ENCODE results near the gene ARSA.

- no peak for TF ChIP-seq POLR2A (IDR thresholded peaks at IDR 0.05; ENCODE audit: borderline replicate concordance, extremely low read depth, insufficient read depth, insufficient read length)
- TF ChIP-seq CTCF (IDR thresholded peaks at IDR 0.05 in 2 of 3, conservative IDR thresholded peaks at IDR 0.05 in 1 of 3; ENCODE audit: borderline replicate concordance in 1 of 3, insufficient read depth in 1 of 3, low read depth in 2 of 3, low read length in 2 of 3) = no peak
- no peak for TF ChIP-seq SIN3A (IDR thresholded peaks at IDR 0.05; ENCODE audit: low read depth)
- TF ChIP-seq JUND (IDR thresholded peaks at IDR 0.05) = no peak
- TF ChIP-seq EZH2 (IDR thresholded peaks at IDR 0.05) = no peak
- no peak for TF ChIP-seq POLR2AphosphoS5 (IDR thresholded peaks at IDR 0.05; ENCODE audit: low read depth, low read length)
- TF ChIP-seq EZH2phosphoT487 (IDR thresholded peaks at IDR 0.05; ENCODE audit: borderline replicate concordance) = no peak
- no peak for TF ChIP-seq CEBPB (IDR thresholded peaks at IDR 0.05; ENCODE audit: low read depth)
- TF ChIP-seq RAD21 (IDR thresholded peaks at IDR 0.05; ENCODE audit: low read depth) = no peak
These were observed 26.1 kb downstream of the ARSA start for GRCh38 chr22:50601669-50602337.
